ENCODE data around the gene BLMH.

BLMH gene

GRCh38 chr17:30246460-30246859 is 45.3 kb downstream of the BLMH start:
- Histone ChIP-seq H3K27me3 (ENCODE audit: insufficient read depth, low read length) (no peaks in the 10 kb centered on the region), H4K91ac (ENCODE audit: low read depth, low read length) (no peak overlapping the region), H3K4me2 (ENCODE audit: low read length) (no peak overlapping the region), H3K9ac (ENCODE audit: low read length) (no peak overlapping the region), H3K18ac (ENCODE audit: low read length) (no peak overlapping the region), H3K36me3 (ENCODE audit: control insufficient read depth in 1 of 2, insufficient read depth in 2 of 2, low read length in 2 of 2) (peaks cover 3 to 10% of the 10 kb centered on the region in 2 experiments), H3K9me3 (ENCODE audit: insufficient read depth, low read depth, low read length) (peaks cover 1% of the 10 kb centered on the region), H2BK5ac (ENCODE audit: low read depth, low read length, poor library complexity) (no peak overlapping the region), H3K23ac (ENCODE audit: low read length) (no peak overlapping the region), H4K8ac (ENCODE audit: low read depth, low read length) (no peak overlapping the region), H2BK120ac (ENCODE audit: insufficient read depth, low read length, poor library complexity) (no peak overlapping the region), H3K27ac (ENCODE audit: low read depth, low read length) (no peak overlapping the region), H2BK12ac (ENCODE audit: low read length) (no peak overlapping the region), H3K79me1 (ENCODE audit: low read length) (no peaks in the 10 kb centered on the region), H4K12ac (ENCODE audit: low read depth, low read length) (no peak overlapping the region), H3K4me3 (ENCODE audit: low read depth, low read length) (no peak overlapping the region), H3K4me1 (ENCODE audit: control insufficient read depth in 1 of 2, insufficient read depth in 2 of 2, low read length in 2 of 2) (no peaks in the 10 kb centered on the region), H3K14ac (ENCODE audit: low read length) (no peak overlapping the region), H3K79me2 (ENCODE audit: control insufficient read depth, insufficient read depth, low read length, poor library complexity) (no peaks in the 10 kb centered on the region), H2AFZ (ENCODE audit: insufficient read depth, low read length, poor library complexity) (no peak overlapping the region), H2AK5ac (ENCODE audit: low read length) (no peak overlapping the region), H3K4ac (ENCODE audit: low read depth, low read length) (no peak overlapping the region)
- DNase-seq = no peak
- no CpG with 5 or more reads among the region's 7 CpGs for WGBS (ENCODE audit: extremely low coverage, insufficient coverage, insufficient read length)

DNA sequence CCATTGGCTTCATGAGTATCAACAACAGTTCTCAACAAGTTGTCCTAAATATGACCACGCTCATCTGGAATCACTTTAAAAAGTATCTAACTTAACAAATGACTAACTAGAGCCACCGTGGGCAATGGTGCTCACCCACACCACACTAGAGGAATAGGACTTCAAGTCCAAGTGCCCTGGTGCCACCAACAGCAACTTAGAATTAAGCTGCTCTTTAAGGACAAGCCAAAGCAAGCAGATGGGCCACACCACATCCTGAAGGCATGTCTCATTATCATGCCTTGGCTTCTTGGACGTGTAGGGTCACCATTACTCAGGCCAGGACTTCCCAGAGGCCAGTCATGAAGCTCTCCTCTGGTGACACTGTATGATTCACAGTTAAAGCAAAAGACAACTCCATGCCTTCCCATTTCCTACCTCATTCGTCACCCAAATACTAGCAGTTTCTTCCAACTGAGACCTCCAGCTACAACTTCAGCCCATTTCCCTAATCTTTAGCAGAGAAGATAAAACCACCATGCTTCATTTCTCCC is 46.8 kb downstream of the BLMH start:
- Histone ChIP-seq H3K4me3 (ENCODE audit: low read depth, low read length) (no peak overlapping the region), H4K12ac (ENCODE audit: low read depth, low read length) (no peak overlapping the region), H3K14ac (ENCODE audit: low read length) (no peak overlapping the region), H4K8ac (ENCODE audit: low read depth, low read length) (no peak overlapping the region), H3K4me1 (ENCODE audit: control insufficient read depth in 1 of 2, insufficient read depth in 2 of 2, low read length in 2 of 2) (no peaks in the 10 kb centered on the region), H3K4ac (ENCODE audit: low read depth, low read length) (no peak overlapping the region), H3K9ac (ENCODE audit: low read length) (no peak overlapping the region), H3K27me3 (ENCODE audit: insufficient read depth, low read length) (no peaks in the 10 kb centered on the region), H3K4me2 (ENCODE audit: low read length) (no peak overlapping the region), H2BK5ac (ENCODE audit: low read depth, low read length, poor library complexity) (no peak overlapping the region), H3K79me2 (ENCODE audit: control insufficient read depth, insufficient read depth, low read length, poor library complexity) (no peaks in the 10 kb centered on the region), H3K36me3 (ENCODE audit: control insufficient read depth in 1 of 2, insufficient read depth in 2 of 2, low read length in 2 of 2) (peaks cover 3 to 10% of the 10 kb centered on the region in 2 experiments), H4K91ac (ENCODE audit: low read depth, low read length) (no peak overlapping the region), H3K27ac (ENCODE audit: low read depth, low read length) (no peak overlapping the region), H2AK5ac (ENCODE audit: low read length) (no peak overlapping the region), H2BK120ac (ENCODE audit: insufficient read depth, low read length, poor library complexity) (no peak overlapping the region), H3K23ac (ENCODE audit: low read length) (no peak overlapping the region), H2BK12ac (ENCODE audit: low read length) (no peak overlapping the region), H3K9me3 (ENCODE audit: insufficient read depth, low read depth, low read length) (peaks cover 8% of the 10 kb centered on the region), H3K79me1 (ENCODE audit: low read length) (no peaks in the 10 kb centered on the region), H3K18ac (ENCODE audit: low read length) (no peak overlapping the region), H2AFZ (ENCODE audit: insufficient read depth, low read length, poor library complexity) (no peak overlapping the region)
- DNase-seq = peak; percentile 74 to 81
- WGBS (ENCODE audit: extremely low coverage, insufficient coverage, insufficient read length) = no CpG with 5 or more reads among the region's 4 CpGs

- Histone ChIP-seq H3K4me2 (ENCODE audit: low read length) (no peak overlapping the region), H3K79me2 (ENCODE audit: control insufficient read depth, insufficient read depth, low read length, poor library complexity) (no peaks in the 10 kb centered on the region), H3K27me3 (ENCODE audit: insufficient read depth, low read length) (no peaks in the 10 kb centered on the region), H3K27ac (ENCODE audit: low read depth, low read length) (no peak overlapping the region), H2AFZ (ENCODE audit: insufficient read depth, low read length, poor library complexity) (no peak overlapping the region), H4K8ac (ENCODE audit: low read depth, low read length) (no peak overlapping the region), H3K23ac (ENCODE audit: low read length) (no peak overlapping the region), H4K91ac (ENCODE audit: low read depth, low read length) (no peak overlapping the region), H3K4ac (ENCODE audit: low read depth, low read length) (no peak overlapping the region), H3K18ac (ENCODE audit: low read length) (no peak overlapping the region), H3K14ac (ENCODE audit: low read length) (no peak overlapping the region), H3K9ac (ENCODE audit: low read length) (no peak overlapping the region), H4K12ac (ENCODE audit: low read depth, low read length) (no peak overlapping the region), H3K4me3 (ENCODE audit: low read depth, low read length) (no peak overlapping the region), H2BK5ac (ENCODE audit: low read depth, low read length, poor library complexity) (no peak overlapping the region), H3K4me1 (ENCODE audit: control insufficient read depth in 1 of 2, insufficient read depth in 2 of 2, low read length in 2 of 2) (peaks cover under 1 to 2% of the 10 kb centered on the region in 2 experiments), H2AK5ac (ENCODE audit: low read length) (no peak overlapping the region), H3K9me3 (ENCODE audit: insufficient read depth, low read depth, low read length) (peaks cover 11% of the 10 kb centered on the region), H2BK12ac (ENCODE audit: low read length) (no peak overlapping the region), H2BK120ac (ENCODE audit: insufficient read depth, low read length, poor library complexity) (no peak overlapping the region), H3K36me3 (ENCODE audit: control insufficient read depth in 1 of 2, insufficient read depth in 2 of 2, low read length in 2 of 2) (peaks cover 0 to 7% of the 10 kb centered on the region in 2 experiments), H3K79me1 (ENCODE audit: low read length) (no peaks in the 10 kb centered on the region)
- WGBS (ENCODE audit: extremely low coverage, insufficient coverage, insufficient read length) = no CpG with 5 or more reads among the region's 8 CpGs
- DNase-seq = no peak
These were observed 48.2 kb downstream of the BLMH start for GRCh38 chr17:30243568-30243967.

DNA sequence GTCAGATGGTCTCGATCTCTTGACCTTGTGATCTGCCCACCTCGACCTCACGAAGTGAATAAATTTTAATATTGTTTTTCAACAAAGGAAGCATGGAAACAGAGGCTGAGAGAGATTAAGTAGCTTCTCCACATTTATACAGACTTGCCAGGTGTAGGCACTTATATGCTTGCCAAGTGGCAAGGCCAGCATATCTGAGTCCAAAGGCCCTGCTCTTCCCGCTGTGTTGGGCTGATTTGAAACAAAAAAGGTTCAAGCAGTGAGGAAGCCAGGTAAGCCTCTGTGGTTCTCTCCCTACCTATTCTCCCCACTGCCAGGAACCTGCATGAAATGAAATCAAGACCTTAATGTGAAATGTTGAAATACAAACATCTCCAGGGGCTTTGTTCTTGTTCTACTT is 48.7 kb downstream of the BLMH start:
- no peak for DNase-seq
- Histone ChIP-seq H2BK5ac (ENCODE audit: low read depth, low read length, poor library complexity) (no peak overlapping the region), H2BK12ac (ENCODE audit: low read length) (no peak overlapping the region), H4K8ac (ENCODE audit: low read depth, low read length) (no peak overlapping the region), H3K23ac (ENCODE audit: low read length) (no peak overlapping the region), H3K36me3 (ENCODE audit: control insufficient read depth in 1 of 2, insufficient read depth in 2 of 2, low read length in 2 of 2) (peaks cover 0 to 3% of the 10 kb centered on the region in 2 experiments), H3K9ac (ENCODE audit: low read length) (no peak overlapping the region), H3K4me2 (ENCODE audit: low read length) (no peak overlapping the region), H3K4me3 (ENCODE audit: low read depth, low read length) (no peak overlapping the region), H3K14ac (ENCODE audit: low read length) (no peak overlapping the region), H2BK120ac (ENCODE audit: insufficient read depth, low read length, poor library complexity) (no peak overlapping the region), H3K9me3 (ENCODE audit: insufficient read depth, low read depth, low read length) (peaks cover 11% of the 10 kb centered on the region), H3K79me2 (ENCODE audit: control insufficient read depth, insufficient read depth, low read length, poor library complexity) (no peaks in the 10 kb centered on the region), H3K27ac (ENCODE audit: low read depth, low read length) (no peak overlapping the region), H3K79me1 (ENCODE audit: low read length) (no peaks in the 10 kb centered on the region), H3K4me1 (ENCODE audit: control insufficient read depth in 1 of 2, insufficient read depth in 2 of 2, low read length in 2 of 2) (peaks cover 7% of the 10 kb centered on the region in 2 experiments), H3K4ac (ENCODE audit: low read depth, low read length) (no peak overlapping the region), H4K12ac (ENCODE audit: low read depth, low read length) (no peak overlapping the region), H2AK5ac (ENCODE audit: low read length) (no peak overlapping the region), H3K27me3 (ENCODE audit: insufficient read depth, low read length) (no peaks in the 10 kb centered on the region), H3K18ac (ENCODE audit: low read length) (no peak overlapping the region), H2AFZ (ENCODE audit: insufficient read depth, low read length, poor library complexity) (no peak overlapping the region), H4K91ac (ENCODE audit: low read depth, low read length) (no peak overlapping the region)
- no CpG with 5 or more reads among the region's 4 CpGs for WGBS (ENCODE audit: extremely low coverage, insufficient coverage, insufficient read length)
